SK-N-SH treated with all-trans-retinoic acid at 6 μM for 48 hours (cell line): ENCODE data around the gene PLSCR2.

ENCODE experiments used
- ATAC-seq: fragments of 200-7000 bp; cut with Tn5 transposase; 3 replicates; pipeline ENCODE4 v1.9.1; 2020; ENCODE audit warnings: mild to moderate bottlenecking, moderate library complexity
- BACH2 ChIP-seq: fragments of 250-450 bp; sonication (Bioruptor Pico); IDR thresholded peaks from 2 replicates; pipeline ENCODE4 v1.9.0; 2021; ENCODE audit warnings: mild to moderate bottlenecking, borderline replicate concordance
- CSDC2 ChIP-seq: fragments of 250-450 bp; sonication (Bioruptor Pico); IDR thresholded peaks from 2 replicates; pipeline ENCODE4 v1.5.0; 2020; ENCODE audit warnings: mild to moderate bottlenecking, moderate library complexity
- ESRRG ChIP-seq: fragments of 250-450 bp; sonication (Bioruptor Pico); IDR thresholded peaks from 2 replicates; pipeline ENCODE4 v1.6.1; 2021; ENCODE audit warnings: mild to moderate bottlenecking
- GLIS3 ChIP-seq: fragments of 250-450 bp; sonication (Bioruptor Pico); IDR thresholded peaks from 2 replicates; pipeline ENCODE4 v1.5.0; 2020; ENCODE audit warnings: mild to moderate bottlenecking, moderate library complexity
- ISL1 ChIP-seq: fragments of 250-450 bp; sonication (Bioruptor Pico); IDR thresholded peaks from 2 replicates; pipeline ENCODE4 v2.1.2; 2022; ENCODE audit warnings: mild to moderate bottlenecking, moderate library complexity
- OSR1 ChIP-seq: fragments of 250-450 bp; sonication (Bioruptor Pico); IDR thresholded peaks from 2 replicates; pipeline ENCODE4 v1.8.0; 2022; ENCODE audit warnings: moderate library complexity, mild to moderate bottlenecking, inconsistent platforms
- PPARA ChIP-seq: fragments of 250-450 bp; sonication (Bioruptor Pico); IDR thresholded peaks from 2 replicates; pipeline ENCODE4 v1.5.0; 2020; ENCODE audit warnings: mild to moderate bottlenecking, borderline replicate concordance
- RARB ChIP-seq: fragments of 250-450 bp; sonication (Bioruptor Pico); IDR thresholded peaks from 2 replicates; pipeline ENCODE4 v1.8.0; 2021; ENCODE audit warnings: mild to moderate bottlenecking, moderate library complexity
- SNAI2 ChIP-seq: fragments of 250-450 bp; sonication (Bioruptor Pico); IDR thresholded peaks from 2 replicates; pipeline ENCODE4 v1.5.0; 2020; ENCODE audit warnings: mild to moderate bottlenecking, moderate library complexity
- TCF4 ChIP-seq: fragments of 250-450 bp; sonication (Bioruptor Pico); IDR thresholded peaks from 2 replicates; pipeline ENCODE4 v1.8.0; 2021; ENCODE audit warnings: mild to moderate bottlenecking, moderate library complexity, borderline replicate concordance
- TOX ChIP-seq: fragments of 250-450 bp; sonication (Bioruptor Pico); IDR thresholded peaks from 2 replicates; pipeline ENCODE4 v1.8.0; 2021; ENCODE audit warnings: mild to moderate bottlenecking, moderate library complexity, borderline replicate concordance
- ZC3H10 ChIP-seq: fragments of 250-450 bp; sonication (Bioruptor Pico); IDR thresholded peaks from 2 replicates; pipeline ENCODE4 v1.5.1; 2021; ENCODE audit warnings: mild to moderate bottlenecking, moderate library complexity
- ZFP30 ChIP-seq: fragments of 450-650 bp; formaldehyde crosslinking; IDR thresholded peaks from 2 replicates; pipeline ENCODE4 v1.5.0; 2022; ENCODE audit warnings: mild to moderate bottlenecking, moderate library complexity
- ZNF565 ChIP-seq: fragments of 450-650 bp; formaldehyde crosslinking; conservative IDR thresholded peaks from 2 replicates; pipeline ENCODE4 v1.5.0; 2020; ENCODE audit warnings: low read depth, mild to moderate bottlenecking, moderate library complexity
- ZNF70 ChIP-seq: fragments of 450-650 bp; formaldehyde crosslinking; IDR thresholded peaks from 2 replicates; pipeline ENCODE4 v1.5.0; 2020; ENCODE audit warnings: mild to moderate bottlenecking, moderate library complexity
- TF ChIP-seq, protein P1 (sequence below): fragments of 250-450 bp; sonication (Bioruptor Pico); IDR thresholded peaks from 2 replicates; pipeline ENCODE4 v1.5.1; 2021; ENCODE audit warnings: mild to moderate bottlenecking, moderate library complexity
- TF ChIP-seq, protein P2 (sequence below): fragments of 250-450 bp; sonication (Bioruptor Pico); IDR thresholded peaks from 2 replicates; pipeline ENCODE4 v1.5.1; 2020; ENCODE audit warnings: low read depth, mild to moderate bottlenecking, moderate library complexity
- TF ChIP-seq, protein P3 (sequence below): fragments of 250-450 bp; sonication (Bioruptor Pico); IDR thresholded peaks from 2 replicates; pipeline ENCODE4 v1.8.0; 2021; ENCODE audit warnings: low read depth, mild to moderate bottlenecking, moderate library complexity, borderline replicate concordance
- TF ChIP-seq, protein P4 (sequence below): fragments of 250-450 bp; sonication (Bioruptor Pico); IDR thresholded peaks from 2 replicates; pipeline ENCODE4 v1.8.0; 2020; ENCODE audit warnings: mild to moderate bottlenecking, moderate library complexity, borderline replicate concordance
- TF ChIP-seq, protein P5 (sequence below): fragments of 250-450 bp; sonication (Bioruptor Pico); IDR thresholded peaks from 2 replicates; pipeline ENCODE4 v1.5.0; 2020; ENCODE audit warnings: mild to moderate bottlenecking, moderate library complexity

PLSCR2 gene

DNA sequence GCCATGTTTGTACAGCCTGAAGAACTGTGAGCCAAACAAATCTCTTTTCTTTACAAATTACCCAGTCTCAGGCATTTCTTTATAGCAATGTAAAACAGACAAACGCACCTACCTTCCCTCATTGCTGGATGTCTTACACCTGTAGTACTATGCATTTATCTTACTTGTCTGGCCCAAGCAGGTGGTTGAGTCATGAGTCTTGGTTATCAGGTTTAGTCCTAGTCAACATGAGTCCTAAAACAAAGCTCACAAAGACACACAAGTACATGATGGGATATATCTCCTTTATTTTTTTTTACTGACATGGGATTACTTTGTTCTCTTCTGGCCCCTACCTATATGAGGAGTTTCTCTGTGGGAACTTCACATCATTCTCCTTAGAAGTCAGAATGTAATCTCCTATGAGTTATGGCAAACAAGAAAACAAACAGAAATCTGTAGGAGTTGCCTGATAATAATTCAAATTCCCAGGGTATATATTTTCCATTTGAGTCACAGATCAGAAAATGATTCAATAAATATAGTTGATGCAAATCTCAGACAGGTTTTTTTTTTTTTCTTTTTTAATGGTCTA lies 33.6 kb upstream of the PLSCR2 start:
- ATAC-seq, result no peak
- TF ChIP-seq TOX (CRISPR knock-in tag) (no peak), SNAI2 (CRISPR knock-in tag) (no peak), ESRRG (CRISPR knock-in tag) (no peak), CSDC2 (CRISPR knock-in tag) (no peak), RARB (no peak), ZC3H10 (CRISPR knock-in tag) (no peak), GLIS3 (no peak), ZFP30 (no peak), ISL1 (CRISPR knock-in tag) (no peak), PPARA (CRISPR knock-in tag) (no peak), ZNF70 (CRISPR knock-in tag) (no peak), TCF4 (CRISPR knock-in tag) (no peak)
- TF ChIP-seq, protein P1, sequence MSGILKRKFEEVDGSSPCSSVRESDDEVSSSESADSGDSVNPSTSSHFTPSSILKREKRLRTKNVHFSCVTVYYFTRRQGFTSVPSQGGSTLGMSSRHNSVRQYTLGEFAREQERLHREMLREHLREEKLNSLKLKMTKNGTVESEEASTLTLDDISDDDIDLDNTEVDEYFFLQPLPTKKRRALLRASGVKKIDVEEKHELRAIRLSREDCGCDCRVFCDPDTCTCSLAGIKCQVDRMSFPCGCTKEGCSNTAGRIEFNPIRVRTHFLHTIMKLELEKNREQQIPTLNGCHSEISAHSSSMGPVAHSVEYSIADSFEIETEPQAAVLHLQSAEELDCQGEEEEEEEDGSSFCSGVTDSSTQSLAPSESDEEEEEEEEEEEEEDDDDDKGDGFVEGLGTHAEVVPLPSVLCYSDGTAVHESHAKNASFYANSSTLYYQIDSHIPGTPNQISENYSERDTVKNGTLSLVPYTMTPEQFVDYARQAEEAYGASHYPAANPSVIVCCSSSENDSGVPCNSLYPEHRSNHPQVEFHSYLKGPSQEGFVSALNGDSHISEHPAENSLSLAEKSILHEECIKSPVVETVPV (CRISPR knock-in tag), result no peak
- TF ChIP-seq, protein P2, sequence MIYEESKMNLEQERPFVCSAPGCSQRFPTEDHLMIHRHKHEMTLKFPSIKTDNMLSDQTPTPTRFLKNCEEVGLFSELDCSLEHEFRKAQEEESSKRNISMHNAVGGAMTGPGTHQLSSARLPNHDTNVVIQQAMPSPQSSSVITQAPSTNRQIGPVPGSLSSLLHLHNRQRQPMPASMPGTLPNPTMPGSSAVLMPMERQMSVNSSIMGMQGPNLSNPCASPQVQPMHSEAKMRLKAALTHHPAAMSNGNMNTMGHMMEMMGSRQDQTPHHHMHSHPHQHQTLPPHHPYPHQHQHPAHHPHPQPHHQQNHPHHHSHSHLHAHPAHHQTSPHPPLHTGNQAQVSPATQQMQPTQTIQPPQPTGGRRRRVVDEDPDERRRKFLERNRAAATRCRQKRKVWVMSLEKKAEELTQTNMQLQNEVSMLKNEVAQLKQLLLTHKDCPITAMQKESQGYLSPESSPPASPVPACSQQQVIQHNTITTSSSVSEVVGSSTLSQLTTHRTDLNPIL, result no peak
- TF ChIP-seq, protein P3, sequence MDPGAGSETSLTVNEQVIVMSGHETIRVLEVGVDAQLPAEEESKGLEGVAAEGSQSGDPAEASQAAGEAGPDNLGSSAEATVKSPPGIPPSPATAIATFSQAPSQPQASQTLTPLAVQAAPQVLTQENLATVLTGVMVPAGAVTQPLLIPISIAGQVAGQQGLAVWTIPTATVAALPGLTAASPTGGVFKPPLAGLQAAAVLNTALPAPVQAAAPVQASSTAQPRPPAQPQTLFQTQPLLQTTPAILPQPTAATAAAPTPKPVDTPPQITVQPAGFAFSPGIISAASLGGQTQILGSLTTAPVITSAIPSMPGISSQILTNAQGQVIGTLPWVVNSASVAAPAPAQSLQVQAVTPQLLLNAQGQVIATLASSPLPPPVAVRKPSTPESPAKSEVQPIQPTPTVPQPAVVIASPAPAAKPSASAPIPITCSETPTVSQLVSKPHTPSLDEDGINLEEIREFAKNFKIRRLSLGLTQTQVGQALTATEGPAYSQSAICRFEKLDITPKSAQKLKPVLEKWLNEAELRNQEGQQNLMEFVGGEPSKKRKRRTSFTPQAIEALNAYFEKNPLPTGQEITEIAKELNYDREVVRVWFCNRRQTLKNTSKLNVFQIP, result no peak

DNA sequence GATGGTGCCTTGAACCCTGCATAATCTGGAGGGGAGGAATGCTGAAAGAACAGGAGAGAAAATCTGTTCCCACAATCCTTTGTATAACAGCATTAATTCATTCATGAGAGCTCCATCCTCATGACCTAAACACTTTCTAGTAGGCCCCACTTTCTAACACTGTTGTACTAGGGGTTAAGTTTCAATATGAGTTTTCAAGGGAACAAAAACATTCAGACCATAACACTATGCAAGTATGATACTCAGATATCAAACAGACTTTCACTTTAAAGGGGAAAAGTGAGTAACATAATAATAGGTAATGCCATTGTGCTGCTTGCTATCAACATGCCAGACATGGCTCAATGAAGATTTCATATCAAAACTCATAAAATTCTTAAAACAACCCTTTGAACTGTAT lies 32.4 kb upstream of the PLSCR2 start:
- TF ChIP-seq CSDC2 (CRISPR knock-in tag) (no peak), ZNF565 (CRISPR knock-in tag) (no peak), ESRRG (CRISPR knock-in tag) (no peak), OSR1 (CRISPR knock-in tag) (no peak), BACH2 (CRISPR knock-in tag) (no peak)
- TF ChIP-seq, protein P4, sequence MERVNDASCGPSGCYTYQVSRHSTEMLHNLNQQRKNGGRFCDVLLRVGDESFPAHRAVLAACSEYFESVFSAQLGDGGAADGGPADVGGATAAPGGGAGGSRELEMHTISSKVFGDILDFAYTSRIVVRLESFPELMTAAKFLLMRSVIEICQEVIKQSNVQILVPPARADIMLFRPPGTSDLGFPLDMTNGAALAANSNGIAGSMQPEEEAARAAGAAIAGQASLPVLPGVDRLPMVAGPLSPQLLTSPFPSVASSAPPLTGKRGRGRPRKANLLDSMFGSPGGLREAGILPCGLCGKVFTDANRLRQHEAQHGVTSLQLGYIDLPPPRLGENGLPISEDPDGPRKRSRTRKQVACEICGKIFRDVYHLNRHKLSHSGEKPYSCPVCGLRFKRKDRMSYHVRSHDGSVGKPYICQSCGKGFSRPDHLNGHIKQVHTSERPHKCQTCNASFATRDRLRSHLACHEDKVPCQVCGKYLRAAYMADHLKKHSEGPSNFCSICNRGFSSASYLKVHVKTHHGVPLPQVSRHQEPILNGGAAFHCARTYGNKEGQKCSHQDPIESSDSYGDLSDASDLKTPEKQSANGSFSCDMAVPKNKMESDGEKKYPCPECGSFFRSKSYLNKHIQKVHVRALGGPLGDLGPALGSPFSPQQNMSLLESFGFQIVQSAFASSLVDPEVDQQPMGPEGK (CRISPR knock-in tag), result no peak
- TF ChIP-seq, protein P2, result no peak
- no peak for ATAC-seq

DNA sequence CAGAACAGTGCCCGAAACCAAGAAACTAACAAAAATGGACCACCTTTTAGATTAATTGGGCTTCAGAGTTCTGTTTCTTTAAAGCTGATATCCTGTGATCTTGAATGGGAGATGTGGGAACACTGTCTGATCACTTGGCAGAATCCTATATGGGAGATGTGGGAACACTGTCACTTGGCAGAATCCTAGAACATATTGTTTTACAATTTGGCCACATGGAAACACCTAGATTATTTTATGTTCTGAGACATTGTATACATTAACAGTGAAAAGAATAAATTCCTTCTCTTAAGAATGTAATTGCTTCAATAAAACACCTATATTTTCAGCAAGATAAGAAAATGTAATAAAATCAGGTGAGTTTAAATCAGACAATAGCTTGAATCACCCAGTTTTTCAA lies 30.3 kb upstream of the PLSCR2 start:
- no peak for ATAC-seq
- TF ChIP-seq, protein P5, sequence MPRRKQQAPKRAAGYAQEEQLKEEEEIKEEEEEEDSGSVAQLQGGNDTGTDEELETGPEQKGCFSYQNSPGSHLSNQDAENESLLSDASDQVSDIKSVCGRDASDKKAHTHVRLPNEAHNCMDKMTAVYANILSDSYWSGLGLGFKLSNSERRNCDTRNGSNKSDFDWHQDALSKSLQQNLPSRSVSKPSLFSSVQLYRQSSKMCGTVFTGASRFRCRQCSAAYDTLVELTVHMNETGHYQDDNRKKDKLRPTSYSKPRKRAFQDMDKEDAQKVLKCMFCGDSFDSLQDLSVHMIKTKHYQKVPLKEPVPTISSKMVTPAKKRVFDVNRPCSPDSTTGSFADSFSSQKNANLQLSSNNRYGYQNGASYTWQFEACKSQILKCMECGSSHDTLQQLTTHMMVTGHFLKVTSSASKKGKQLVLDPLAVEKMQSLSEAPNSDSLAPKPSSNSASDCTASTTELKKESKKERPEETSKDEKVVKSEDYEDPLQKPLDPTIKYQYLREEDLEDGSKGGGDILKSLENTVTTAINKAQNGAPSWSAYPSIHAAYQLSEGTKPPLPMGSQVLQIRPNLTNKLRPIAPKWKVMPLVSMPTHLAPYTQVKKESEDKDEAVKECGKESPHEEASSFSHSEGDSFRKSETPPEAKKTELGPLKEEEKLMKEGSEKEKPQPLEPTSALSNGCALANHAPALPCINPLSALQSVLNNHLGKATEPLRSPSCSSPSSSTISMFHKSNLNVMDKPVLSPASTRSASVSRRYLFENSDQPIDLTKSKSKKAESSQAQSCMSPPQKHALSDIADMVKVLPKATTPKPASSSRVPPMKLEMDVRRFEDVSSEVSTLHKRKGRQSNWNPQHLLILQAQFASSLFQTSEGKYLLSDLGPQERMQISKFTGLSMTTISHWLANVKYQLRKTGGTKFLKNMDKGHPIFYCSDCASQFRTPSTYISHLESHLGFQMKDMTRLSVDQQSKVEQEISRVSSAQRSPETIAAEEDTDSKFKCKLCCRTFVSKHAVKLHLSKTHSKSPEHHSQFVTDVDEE (CRISPR knock-in tag), result no peak
- no peak for TF ChIP-seq TOX (CRISPR knock-in tag)
- TF ChIP-seq CSDC2 (CRISPR knock-in tag), result no peak
